Endothelial cell of umbilical vein (primary cell): ENCODE data around the gene STAT5A. TPM values are rescaled to one million over a fixed set of nuclear protein-coding genes. Genes with fewer than 3 reads are reported as not detected.

Source experiments
- BruUV-seq: library from RNA; stranded (reverse); fragments of 400-500 nt; replicated peaks from 2 replicates; lab custom pipeline; 2021; lab: Mats Ljungman, UMichigan
- CTCF ChIA-PET: fragments of 300-600, 350-600 bp; sonication (Branson Sonifier 250); formaldehyde crosslinking; loops from one replicate; lab custom pipeline; 2021; ENCODE audit warnings: antibody characterized with exemption, inconsistent platforms; lab: Charles Lee
- POLR2A ChIA-PET: fragments of 300-600, 350-600 bp; sonication (Branson Sonifier 250); formaldehyde crosslinking; loops from one replicate; lab custom pipeline; 2021; ENCODE audit warnings: antibody characterized with exemption, inconsistent platforms; lab: Charles Lee
- DNase-seq: peaks from one replicate; pipeline ENCODE4 v3.0.0-alpha.2; 2011; ENCODE audit warnings: low read depth, low spot score
- FAIRE-seq: peaks from 2 replicates; lab custom pipeline; 2011; peaks lifted over from hg19 to GRCh38; lab: Jason Lieb, UNC
- H2AFZ ChIP-seq: 2 replicates; pipeline ENCODE4 v1.6.0; 2012; ENCODE audit warnings: low read depth, low read length, control low read depth, inconsistent platforms
- H3K27ac ChIP-seq: 2 replicates; pipeline ENCODE4 v1.5.1; 2011; ENCODE audit warnings: low read depth, mild to moderate bottlenecking, control low read depth, low read length, moderate library complexity; ENCODE audit not compliant: insufficient read depth
- H3K27me3 ChIP-seq, 2 experiments: 2 replicates each; pipeline versions ENCODE4 v1.6.0 to v1.6.1; 2011; ENCODE audit warnings: low read length in 2 of 2, mixed read lengths in 1 of 2; ENCODE audit not compliant: control insufficient read depth in 2 of 2, insufficient read depth in 2 of 2
- H3K36me3 ChIP-seq, 2 experiments: 2 replicates in 1 of 2; 3 replicates in 1 of 2; pipeline ENCODE4 v1.5.1; 2011; ENCODE audit warnings: low read length in 2 of 2, mild to moderate bottlenecking in 1 of 2, moderate library complexity in 1 of 2; ENCODE audit not compliant: control insufficient read depth in 2 of 2, insufficient read depth in 2 of 2; ENCODE audit errors: extremely low read depth in 1 of 2
- H3K4me1 ChIP-seq: 3 replicates; pipeline ENCODE4 v1.5.1; 2011; ENCODE audit warnings: mild to moderate bottlenecking, low read length; ENCODE audit not compliant: control insufficient read depth, insufficient read depth; ENCODE audit errors: extremely low read depth
- H3K4me2 ChIP-seq: 2 replicates; pipeline ENCODE4 v1.6.1; 2011; ENCODE audit warnings: low read length, control low read depth, mixed read lengths; ENCODE audit not compliant: insufficient read depth
- H3K4me3 ChIP-seq, 3 experiments: fragments of 200-600 bp in 1 of 3; sonication (generic), shearing (Covaris generic) in 1 of 3; replicated peaks in 1 of 3; 2 replicates each; pipeline ENCODE4 v1.5.1; 2011 to 2016; ENCODE audit warnings: control low read depth in 3 of 3, low read length in 3 of 3, mild to moderate bottlenecking in 2 of 3, inconsistent platforms in 1 of 3, low read depth in 1 of 3, moderate library complexity in 1 of 3; ENCODE audit not compliant: insufficient read depth in 1 of 3
- H3K79me2 ChIP-seq: 2 replicates; pipeline ENCODE4 v1.6.0; 2012; ENCODE audit warnings: low read length, inconsistent platforms; ENCODE audit not compliant: control insufficient read depth, insufficient read depth
- H3K9ac ChIP-seq: replicated peaks from 2 replicates; pipeline ENCODE3; 2011; ENCODE audit warnings: low read length, control low read depth; ENCODE audit not compliant: insufficient read depth; ENCODE audit errors: extremely low read depth
- H3K9me1 ChIP-seq: replicated peaks from 3 replicates; pipeline ENCODE4 v1.6.0; 2011; ENCODE audit warnings: mild to moderate bottlenecking, low read length; ENCODE audit not compliant: control insufficient read depth, insufficient read depth; ENCODE audit errors: extremely low read depth
- H3K9me3 ChIP-seq: replicated peaks from 2 replicates; pipeline ENCODE4 v1.5.1; 2012; ENCODE audit warnings: low read length, inconsistent platforms; ENCODE audit not compliant: control insufficient read depth, insufficient read depth
- H4K20me1 ChIP-seq: replicated peaks from 2 replicates; pipeline ENCODE3; 2011; ENCODE audit warnings: mild to moderate bottlenecking, low read length; ENCODE audit not compliant: control insufficient read depth, insufficient read depth; ENCODE audit errors: extremely low read depth
- CTCF ChIP-seq, 2 donors: IDR thresholded peaks; 1 replicate in 1 of 2; 2 replicates in 1 of 2; pipeline ENCODE4 v1.5.1; 2011; ENCODE audit warnings: low read length in 2 of 2, mild to moderate bottlenecking in 2 of 2, moderate library complexity in 2 of 2, control low read depth in 1 of 2, inconsistent platforms in 1 of 2, low read depth in 1 of 2; ENCODE audit not compliant: insufficient read depth in 1 of 2; ENCODE audit errors: extremely low read depth in 1 of 2
- EZH2 ChIP-seq: IDR thresholded peaks from 2 replicates; pipeline ENCODE4 v1.6.1; 2012; ENCODE audit warnings: borderline replicate concordance, low read depth, mild to moderate bottlenecking, moderate library complexity, low read length, inconsistent platforms; ENCODE audit not compliant: severe bottlenecking
- FOS ChIP-seq: IDR thresholded peaks from 2 replicates; pipeline ENCODE4 v1.6.1; 2011; ENCODE audit warnings: mild to moderate bottlenecking, low read length, moderate library complexity, borderline replicate concordance; ENCODE audit not compliant: insufficient read depth
- GATA2 ChIP-seq: IDR thresholded peaks from 2 replicates; pipeline ENCODE4 v1.7.0; 2011; ENCODE audit warnings: low read depth, mild to moderate bottlenecking, moderate library complexity, mixed read lengths, low read length; ENCODE audit not compliant: insufficient read length, insufficient read depth
- JUN ChIP-seq: IDR thresholded peaks from 2 replicates; pipeline ENCODE4 v1.6.1; 2011; ENCODE audit warnings: borderline replicate concordance, low read depth; ENCODE audit not compliant: insufficient read length, insufficient read depth
- MAX ChIP-seq: IDR thresholded peaks from 2 replicates; pipeline ENCODE4 v1.6.1; 2011; ENCODE audit not compliant: insufficient read depth, insufficient read length
- MYC ChIP-seq: IDR thresholded peaks from one replicate; pipeline ENCODE4 v1.6.1; 2011; ENCODE audit warnings: mild to moderate bottlenecking, low read depth, low read length
- POLR2A ChIP-seq: IDR thresholded peaks from 2 replicates; pipeline ENCODE4 v1.6.1; 2012; ENCODE audit warnings: low read depth, mild to moderate bottlenecking, control low read depth, low read length
- POLR2AphosphoS5 ChIP-seq: IDR thresholded peaks from 2 replicates; pipeline ENCODE4 v1.6.1; 2012; ENCODE audit warnings: low read depth, mild to moderate bottlenecking, control low read depth, low read length, moderate library complexity; ENCODE audit not compliant: insufficient read depth
- dilution Hi-C: fragments of 300-500 bp; cut with MboI; formaldehyde crosslinking; loops from one replicate; pipeline ENCODE4 v1.15.0; 2019; ENCODE audit warnings: low sequenced_read_pairs; ENCODE audit not compliant: extremely low pct_ligation_motif_present
- intact Hi-C: fragments of 100-400 bp; cut with micrococcal nuclease; formaldehyde crosslinking; loops from one replicate; pipeline ENCODE4 v1.10.0; 2022
- polyA plus RNA-seq, 4 experiments: library from polyadenylated mRNA; depleted of rRNA in 3 of 4; stranded (reverse) in 3 of 4; unstranded in 1 of 4; fragments of >200 nt; gene quantifications; 2 replicates each; pipeline versions ENCODE4 v1.2.1 to v1.2.3, GENCODE V29; 2011 to 2012; ENCODE audit warnings: missing spikeins in 1 of 4
- total RNA-seq: library from RNA; stranded (reverse); gene quantifications from 2 replicates; pipeline ENCODE4 v1.2.3, GENCODE V29; 2021

Gene STAT5A
- total and polyA plus RNA-seq, 2 donors (not counting 3 experiments of a cell fraction or from before 2014, with no cell fraction given), result 18.0 to 23.4 TPM

GRCh38 chr17:42310787-42311215, 22.5 kb downstream of the STAT5A start:
- H3K9me1 ChIP-seq, result no peaks in the 10 kb centered on the region
- H2AFZ ChIP-seq, result no peak overlapping the region
- dilution Hi-C loops (no loop called here), intact Hi-C loops (no loop called here)
- peaks cover 7 to 9% of the 10 kb centered on the region in 2 experiments for H3K36me3 ChIP-seq
- H3K79me2 ChIP-seq, result no peaks in the 10 kb centered on the region
- peaks cover 30% of the 10 kb centered on the region for H3K4me1 ChIP-seq
- DNase-seq (no peak), FAIRE-seq (no peak)
- TF ChIP-seq MYC, result no peak
- no peak for TF ChIP-seq JUN
- TF ChIP-seq FOS, result no peak
- no peak for TF ChIP-seq CTCF (IDR thresholded peaks at IDR 0.05; ENCODE audit: extremely low read depth in 1 of 2, insufficient read depth in 1 of 2, low read depth in 1 of 2, low read length in 2 of 2)
- no peak for TF ChIP-seq EZH2
- TF ChIP-seq GATA2, result no peak
- no peak for TF ChIP-seq POLR2AphosphoS5
- no peak for TF ChIP-seq MAX
- TF ChIP-seq POLR2A, result no peak
- H3K27ac ChIP-seq, result no peak overlapping the region
- ChIA-PET POLR2A (no interaction called here), CTCF (interaction anchor here (1.2 to 6.3 kb wide), 5 partner anchors 11 to 216 kb away, joined by 3 to 72 read pairs (median 43); no protein-coding TSS in a partner anchor)
- H4K20me1 ChIP-seq, result no peaks in the 10 kb centered on the region
- no peak overlapping the region for H3K4me2 ChIP-seq
- no peak overlapping the region for H3K9ac ChIP-seq
- BruUV-seq, result no TSS peak
- no peaks in the 10 kb centered on the region for H3K27me3 ChIP-seq
- no peak overlapping the region for H3K4me3 ChIP-seq
- no peaks in the 10 kb centered on the region for H3K9me3 ChIP-seq
